ENCODE results near the gene AASS. TPM values are rescaled to one million over a fixed set of nuclear protein-coding genes. Genes with fewer than 3 reads are reported as not detected.
"Not testable (repeated sequence)": the region's sequence is repeated elsewhere in the genome, so short reads cannot be mapped to it uniquely, and the experiment has no call there.

Gene AASS
- total RNA-seq = 0.47 and 1.3 TPM in 2 replicates

- Mint-ChIP-seq H3K9me3 (no peaks in the 10 kb centered on the region), H3K4me3 (peak within 1 kb of the TSS; percentile 93), H3K4me1 (peaks cover 12% of the 10 kb centered on the region), H3K27ac (peak within 1 kb of the TSS; percentile 56), H3K27me3 (peaks cover 33% of the 10 kb centered on the region), H3K36me3 (ENCODE audit: low read depth) (no peaks in the 10 kb centered on the region)
- DNase-seq = peak; percentile 93
- intact Hi-C loops (cut with micrococcal nuclease) = no loop called here
Observed at GRCh38 chr7:122143751-122144711, at the start of gene AASS. Gene AASS (minus strand): TSS chr7:122144249. CDS start chr7:122133726, 10,523 bp downstream.

GRCh38 chr7:122188785-122189184 is 44.7 kb upstream of the AASS start:
- no peaks in the 10 kb centered on the region for H3K36me3 Mint-ChIP-seq (ENCODE audit: low read depth)
- H3K4me1 Mint-ChIP-seq = no peaks in the 10 kb centered on the region
- H3K9me3 Mint-ChIP-seq = no peaks in the 10 kb centered on the region
- no peaks in the 10 kb centered on the region for H3K27me3 Mint-ChIP-seq
- H3K27ac Mint-ChIP-seq = no peak overlapping the region
- intact Hi-C loops (cut with micrococcal nuclease) = no loop called here
- no peak overlapping the region for H3K4me3 Mint-ChIP-seq
- DNase-seq = no peak

DNA sequence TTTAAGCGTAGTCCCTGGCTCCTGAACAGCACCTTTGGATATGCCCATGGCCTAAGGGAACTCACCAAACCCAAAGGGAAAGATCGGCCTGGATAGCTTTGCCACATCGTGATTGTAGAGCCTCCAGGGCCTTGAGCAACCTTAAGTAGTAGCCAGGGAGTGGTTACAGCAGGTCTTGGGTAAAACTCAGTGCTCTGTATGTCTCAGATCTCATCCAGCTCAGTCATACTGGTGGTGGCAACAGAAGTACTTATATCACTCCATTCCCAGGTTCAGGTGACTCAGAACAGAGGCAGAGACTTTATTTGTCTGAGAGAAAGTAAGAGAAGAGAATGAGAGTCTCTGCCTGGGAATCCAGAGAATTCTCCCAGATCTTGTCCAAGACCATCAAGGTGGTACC is 39.1 kb upstream of the AASS start:
- H3K9me3 Mint-ChIP-seq = no peaks in the 10 kb centered on the region
- no peaks in the 10 kb centered on the region for H3K36me3 Mint-ChIP-seq (ENCODE audit: low read depth)
- H3K27me3 Mint-ChIP-seq = no peaks in the 10 kb centered on the region
- intact Hi-C loops (cut with micrococcal nuclease) = no loop called here
- H3K4me1 Mint-ChIP-seq = no peaks in the 10 kb centered on the region
- no peak overlapping the region for H3K27ac Mint-ChIP-seq
- DNase-seq = no peak
- no peak overlapping the region for H3K4me3 Mint-ChIP-seq

DNA sequence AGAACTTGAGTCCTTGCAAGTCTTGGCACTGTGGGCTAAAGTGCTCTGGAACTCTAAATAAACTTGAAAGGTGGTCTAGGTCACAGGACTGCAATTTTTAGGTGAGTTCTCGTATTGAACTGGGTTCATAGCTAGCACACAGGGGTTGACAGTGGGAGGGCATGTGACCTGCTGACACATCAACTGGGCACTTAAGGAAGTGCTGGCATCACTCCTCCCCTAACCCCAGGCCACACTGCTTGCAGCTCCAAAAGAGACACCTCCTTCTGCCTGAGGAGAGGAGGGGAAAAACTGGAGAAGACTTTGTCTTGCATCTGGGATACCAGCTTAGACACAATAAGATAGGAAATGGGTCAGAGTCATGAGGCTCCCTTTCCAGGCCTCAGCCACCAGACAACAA is 38.0 kb upstream of the AASS start:
- DNase-seq = no peak
- no peaks in the 10 kb centered on the region for H3K9me3 Mint-ChIP-seq
- no peaks in the 10 kb centered on the region for H3K4me1 Mint-ChIP-seq
- H3K36me3 Mint-ChIP-seq (ENCODE audit: low read depth) = no peaks in the 10 kb centered on the region
- no peak overlapping the region for H3K4me3 Mint-ChIP-seq
- H3K27me3 Mint-ChIP-seq = no peaks in the 10 kb centered on the region
- H3K27ac Mint-ChIP-seq = no peak overlapping the region
- intact Hi-C loops (cut with micrococcal nuclease) = no loop called here

DNA sequence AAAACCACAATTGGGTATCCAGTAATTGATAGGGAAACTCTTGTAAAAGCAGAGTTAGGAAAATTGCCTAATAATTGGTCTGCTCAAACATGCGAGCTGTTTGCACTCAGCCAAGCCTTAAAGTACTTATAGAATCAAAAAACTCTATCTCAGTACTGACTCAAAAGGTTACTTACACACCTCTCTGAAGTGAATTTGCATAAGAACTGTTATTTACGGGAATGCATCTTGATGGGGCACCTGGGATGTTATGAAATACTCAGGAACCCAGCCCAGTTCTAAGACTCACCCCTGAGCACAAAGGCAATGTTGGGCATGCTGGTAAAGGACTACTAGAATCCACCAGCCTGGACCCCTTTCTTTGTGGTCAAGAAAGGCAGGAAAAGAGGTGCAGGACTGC is 28.1 kb upstream of the AASS start:
- H3K4me3 Mint-ChIP-seq; intact Hi-C loops (cut with micrococcal nuclease); H3K4me1 Mint-ChIP-seq; H3K36me3 Mint-ChIP-seq (ENCODE audit: low read depth); H3K27ac Mint-ChIP-seq; DNase-seq; H3K9me3 Mint-ChIP-seq; H3K27me3 Mint-ChIP-seq: not testable (repeated sequence)

- H3K36me3 Mint-ChIP-seq (ENCODE audit: low read depth) = no peaks in the 10 kb centered on the region
- no peak overlapping the region for H3K4me3 Mint-ChIP-seq
- no peaks in the 10 kb centered on the region for H3K4me1 Mint-ChIP-seq
- H3K27ac Mint-ChIP-seq = no peak overlapping the region
- H3K27me3 Mint-ChIP-seq = no peaks in the 10 kb centered on the region
- intact Hi-C loops (cut with micrococcal nuclease) = no loop called here
- no peaks in the 10 kb centered on the region for H3K9me3 Mint-ChIP-seq
- DNase-seq = no peak
Observed at GRCh38 chr7:122166740-122167139, 22.7 kb upstream of the AASS start.

DNA sequence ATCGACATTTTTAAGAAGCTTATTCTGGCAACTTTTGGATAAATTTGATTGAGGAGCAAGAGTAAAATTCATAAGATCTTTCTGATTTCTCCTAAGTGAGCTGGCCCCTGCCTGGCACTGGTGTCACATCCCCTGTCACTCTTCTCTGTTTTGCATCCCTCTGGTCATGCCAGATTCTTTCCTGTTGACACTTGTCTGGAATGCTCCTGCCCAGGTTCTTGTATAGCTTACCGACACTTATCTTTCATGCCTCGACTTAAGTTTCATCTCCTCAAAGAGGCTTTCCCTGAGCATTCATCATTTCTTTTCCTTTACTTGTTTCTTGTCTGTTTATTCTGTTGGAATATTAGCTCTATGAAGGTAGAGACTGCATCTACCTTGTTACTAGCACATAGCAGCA is 22.2 kb upstream of the AASS start:
- H3K9me3 Mint-ChIP-seq = no peaks in the 10 kb centered on the region
- intact Hi-C loops (cut with micrococcal nuclease) = no loop called here
- no peak for DNase-seq
- H3K4me1 Mint-ChIP-seq = no peaks in the 10 kb centered on the region
- no peak overlapping the region for H3K27ac Mint-ChIP-seq
- no peaks in the 10 kb centered on the region for H3K27me3 Mint-ChIP-seq
- H3K4me3 Mint-ChIP-seq = no peak overlapping the region
- no peaks in the 10 kb centered on the region for H3K36me3 Mint-ChIP-seq (ENCODE audit: low read depth)

- intact Hi-C loops (cut with micrococcal nuclease) = no loop called here
- no peak overlapping the region for H3K27ac Mint-ChIP-seq
- H3K4me1 Mint-ChIP-seq = no peaks in the 10 kb centered on the region
- DNase-seq = no peak
- no peak overlapping the region for H3K4me3 Mint-ChIP-seq
- no peaks in the 10 kb centered on the region for H3K36me3 Mint-ChIP-seq (ENCODE audit: low read depth)
- no peaks in the 10 kb centered on the region for H3K27me3 Mint-ChIP-seq
- no peaks in the 10 kb centered on the region for H3K9me3 Mint-ChIP-seq
Observed at GRCh38 chr7:122161628-122162027, 17.6 kb upstream of the AASS start.

DNA sequence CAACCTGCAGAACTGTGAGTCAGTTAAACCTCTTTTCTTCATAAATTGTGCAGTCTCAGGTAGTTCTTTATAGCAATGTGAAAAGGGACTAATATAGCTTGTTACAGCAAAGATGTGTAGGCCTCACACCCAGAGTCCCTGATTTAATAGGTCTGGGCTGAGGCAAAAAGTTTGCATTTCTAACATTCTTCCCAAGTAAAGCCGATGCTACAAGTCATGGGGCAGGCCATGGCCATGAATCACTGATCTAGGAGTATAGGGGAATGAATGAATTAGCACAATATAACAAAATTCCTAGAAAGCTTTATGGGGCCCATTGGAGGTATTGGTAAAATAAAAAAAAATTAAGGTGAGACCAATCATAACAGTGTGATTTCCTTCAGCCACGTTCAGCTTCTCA is 11.5 kb upstream of the AASS start:
- Mint-ChIP-seq H3K27ac (no peak overlapping the region), H3K4me1 (no peaks in the 10 kb centered on the region), H3K9me3 (peaks cover 3% of the 10 kb centered on the region), H3K4me3 (no peak overlapping the region), H3K36me3 (ENCODE audit: low read depth) (no peaks in the 10 kb centered on the region), H3K27me3 (no peaks in the 10 kb centered on the region)
- intact Hi-C loops (cut with micrococcal nuclease) = no loop called here
- DNase-seq = no peak

DNA sequence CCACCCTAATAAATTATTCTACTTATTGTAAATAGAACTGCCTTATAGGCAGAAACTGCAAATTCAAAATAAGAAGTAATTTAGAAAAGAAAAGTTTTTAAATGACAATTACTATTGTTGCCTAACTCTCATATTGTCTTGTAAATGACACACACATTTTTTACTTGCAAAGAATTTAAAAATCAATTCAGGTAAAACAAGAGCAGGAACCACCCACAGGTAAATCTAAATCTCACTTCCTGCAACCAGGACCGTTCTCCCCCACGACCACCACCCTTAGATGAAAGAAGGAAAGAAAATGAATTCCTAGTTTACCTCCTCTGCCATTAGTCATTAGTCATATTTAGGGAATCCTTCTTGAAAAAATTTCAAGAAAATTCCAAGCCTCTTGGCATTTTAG is 4.8 kb upstream of the AASS start:
- H3K9me3 Mint-ChIP-seq = peaks cover 3% of the 10 kb centered on the region
- intact Hi-C loops (cut with micrococcal nuclease) = no loop called here
- no peaks in the 10 kb centered on the region for H3K36me3 Mint-ChIP-seq (ENCODE audit: low read depth)
- DNase-seq = no peak
- H3K4me3 Mint-ChIP-seq = no peak overlapping the region
- H3K4me1 Mint-ChIP-seq = peaks cover 7% of the 10 kb centered on the region
- H3K27ac Mint-ChIP-seq = no peak overlapping the region
- peaks cover 11% of the 10 kb centered on the region for H3K27me3 Mint-ChIP-seq

DNA sequence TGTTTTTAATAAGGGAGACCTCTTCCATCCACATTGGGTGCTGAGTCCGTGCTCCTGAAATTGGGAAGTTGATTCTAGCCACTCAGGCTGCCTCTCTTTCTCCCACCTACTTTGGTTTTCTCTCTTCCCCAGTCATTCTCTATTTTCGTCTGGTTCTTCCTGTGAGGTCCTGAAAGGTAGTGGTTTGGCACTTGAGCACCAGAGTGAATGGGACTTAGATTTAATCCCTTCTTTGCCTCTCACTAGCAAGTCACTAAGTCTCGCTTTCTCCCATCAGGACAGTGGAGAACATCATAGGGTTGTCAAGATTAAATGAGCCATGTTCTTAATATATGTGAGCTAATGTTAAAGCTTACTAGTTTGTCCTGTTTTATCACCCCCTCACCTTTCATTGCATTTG is 4.0 kb upstream of the AASS start:
- H3K27me3 Mint-ChIP-seq = peaks cover 18% of the 10 kb centered on the region
- H3K9me3 Mint-ChIP-seq = peaks cover 1% of the 10 kb centered on the region
- H3K36me3 Mint-ChIP-seq (ENCODE audit: low read depth) = no peaks in the 10 kb centered on the region
- H3K4me1 Mint-ChIP-seq = peaks cover 12% of the 10 kb centered on the region
- intact Hi-C loops (cut with micrococcal nuclease) = no loop called here
- H3K27ac Mint-ChIP-seq = no peak overlapping the region
- H3K4me3 Mint-ChIP-seq = no peak overlapping the region
- DNase-seq = no peak

GRCh38 chr7:122145937-122146645 is 2.0 kb upstream of the AASS start:
- intact Hi-C loops (cut with micrococcal nuclease) = no loop called here
- H3K4me1 Mint-ChIP-seq = peaks cover 12% of the 10 kb centered on the region
- H3K27ac Mint-ChIP-seq = no peak overlapping the region
- no peaks in the 10 kb centered on the region for H3K36me3 Mint-ChIP-seq (ENCODE audit: low read depth)
- H3K27me3 Mint-ChIP-seq = peaks cover 33% of the 10 kb centered on the region
- DNase-seq = no peak
- H3K9me3 Mint-ChIP-seq = no peaks in the 10 kb centered on the region
- H3K4me3 Mint-ChIP-seq = no peak overlapping the region

GRCh38 chr7:122143376-122143750 is 686 bp downstream of the AASS start:
- intact Hi-C loops (cut with micrococcal nuclease) = no loop called here
- Mint-ChIP-seq H3K27ac (no peak overlapping the region), H3K27me3 (peaks cover 35% of the 10 kb centered on the region), H3K36me3 (ENCODE audit: low read depth) (no peaks in the 10 kb centered on the region), H3K4me3 (peak overlapping the region; percentile 93), H3K4me1 (peaks cover 12% of the 10 kb centered on the region), H3K9me3 (no peaks in the 10 kb centered on the region)
- DNase-seq = peak; percentile 61

- H3K4me3 Mint-ChIP-seq = no peak overlapping the region
- peaks cover 44% of the 10 kb centered on the region for H3K27me3 Mint-ChIP-seq
- no peak overlapping the region for H3K27ac Mint-ChIP-seq
- H3K36me3 Mint-ChIP-seq (ENCODE audit: low read depth) = no peaks in the 10 kb centered on the region
- DNase-seq = no peak
- H3K9me3 Mint-ChIP-seq = no peaks in the 10 kb centered on the region
- H3K4me1 Mint-ChIP-seq = peaks cover 14% of the 10 kb centered on the region
- intact Hi-C loops (cut with micrococcal nuclease) = no loop called here
Observed at GRCh38 chr7:122140918-122141317, 3.1 kb downstream of the AASS start.
